Measurements from ENCODE around the gene KIF21A. TPM values are rescaled to one million over a fixed set of nuclear protein-coding genes. Genes with fewer than 3 reads are reported as not detected.

KIF21A gene
- total RNA-seq, 1 donor from 2014 or later, result 12.1 TPM

DNA sequence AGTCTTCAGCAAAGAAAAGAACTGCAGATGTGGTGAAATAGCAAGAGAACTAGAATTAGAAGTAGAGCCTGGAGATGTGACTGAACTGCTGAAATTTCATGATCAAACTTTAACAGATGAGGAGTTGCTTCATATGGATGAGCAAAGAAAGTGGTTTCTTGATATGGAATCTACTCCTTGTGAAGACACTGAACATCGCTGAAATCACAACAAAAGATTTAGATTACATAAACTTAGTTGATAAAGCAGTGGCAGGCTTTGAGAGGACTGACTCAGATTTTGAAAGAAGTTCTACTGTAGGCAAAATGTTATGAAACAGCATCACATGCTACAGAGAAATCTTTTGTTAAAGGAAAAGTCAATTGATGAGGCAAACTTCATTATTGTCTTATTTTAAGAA is 175.0 kb downstream of the KIF21A start:
- no peak for DNase-seq
- no peak for TF ChIP-seq CTCF (IDR thresholded peaks at IDR 0.05)
- no peak for ATAC-seq
- H3K4me1 ChIP-seq, result no peaks in the 10 kb centered on the region
- H3K27ac ChIP-seq, result no peak overlapping the region
- no peak overlapping the region for H3K4me3 ChIP-seq
- H3K27me3 ChIP-seq (ENCODE audit: low read depth), result no peaks in the 10 kb centered on the region
- intact Hi-C loops (cut with DNase I), result no loop called here
- H3K9me3 ChIP-seq, result no peaks in the 10 kb centered on the region
- no peaks in the 10 kb centered on the region for H3K36me3 ChIP-seq

DNA sequence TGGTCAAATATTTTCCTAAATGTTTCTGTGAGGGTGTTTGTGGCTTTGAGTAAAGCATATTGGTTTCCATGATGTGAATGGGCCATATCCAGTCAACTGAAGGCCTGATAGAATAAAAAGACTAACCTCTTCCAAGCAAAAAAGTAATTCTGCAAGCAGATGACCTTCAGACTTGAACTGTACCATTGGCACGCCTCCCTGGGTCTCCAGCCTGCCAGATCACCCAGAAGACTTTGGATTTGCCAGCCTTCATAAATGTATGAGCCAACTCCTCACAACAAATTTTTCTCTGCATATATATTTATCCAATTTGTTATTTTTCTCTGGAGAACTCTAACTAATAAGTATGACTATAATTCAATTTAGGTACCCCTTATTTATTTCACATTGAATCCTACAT is 190.3 kb downstream of the KIF21A start:
- ATAC-seq (no peak), DNase-seq (no peak)
- Histone ChIP-seq H3K4me1 (no peaks in the 10 kb centered on the region), H3K27me3 (ENCODE audit: low read depth) (no peaks in the 10 kb centered on the region), H3K36me3 (no peaks in the 10 kb centered on the region), H3K27ac (no peak overlapping the region), H3K9me3 (no peaks in the 10 kb centered on the region), H3K4me3 (no peak overlapping the region)
- intact Hi-C loops (cut with DNase I), result no loop called here
- TF ChIP-seq CTCF (IDR thresholded peaks at IDR 0.05), result no peak

Other genes with a start within 250 kb of the KIF21A start
- gene ABCD2, start 176.7 kb upstream of the KIF21A start, total RNA-seq, result 0.47 TPM